HG02852 (cell line): ENCODE data around the gene FBXW10B.
"Not testable (repeated sequence)": the region's sequence is repeated elsewhere in the genome, so short reads cannot be mapped to it uniquely, and the experiment has no call there.

Experiments used
- ATAC-seq: cut with Tn5 transposase; IDR thresholded peaks from one replicate; pipeline ENCODE4 v1.9.1; 2021; ENCODE audit warnings: mild to moderate bottlenecking, moderate library complexity; ENCODE audit not compliant: unreplicated experiment

The FBXW10B gene

DNA sequence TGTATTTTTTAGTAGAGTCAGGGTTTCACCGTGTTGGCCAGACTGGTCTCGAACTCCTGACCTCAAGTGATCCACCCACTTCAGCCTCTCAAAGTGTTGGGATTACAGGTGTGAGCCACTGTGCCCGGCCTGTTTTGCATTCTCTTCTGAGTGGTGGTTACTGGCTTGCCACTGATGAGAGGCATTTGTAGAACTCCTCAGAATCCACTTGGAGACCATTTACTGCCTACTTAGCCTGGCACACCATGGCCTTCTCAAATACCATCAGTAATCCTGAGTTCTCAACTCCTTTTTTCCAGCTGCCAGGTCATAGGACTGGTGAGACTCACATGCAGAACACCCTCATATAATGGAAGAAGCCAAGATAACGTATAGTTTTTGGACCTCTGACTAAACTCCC is 22.5 kb upstream of the FBXW10B start:
- ATAC-seq: not testable (repeated sequence)

DNA sequence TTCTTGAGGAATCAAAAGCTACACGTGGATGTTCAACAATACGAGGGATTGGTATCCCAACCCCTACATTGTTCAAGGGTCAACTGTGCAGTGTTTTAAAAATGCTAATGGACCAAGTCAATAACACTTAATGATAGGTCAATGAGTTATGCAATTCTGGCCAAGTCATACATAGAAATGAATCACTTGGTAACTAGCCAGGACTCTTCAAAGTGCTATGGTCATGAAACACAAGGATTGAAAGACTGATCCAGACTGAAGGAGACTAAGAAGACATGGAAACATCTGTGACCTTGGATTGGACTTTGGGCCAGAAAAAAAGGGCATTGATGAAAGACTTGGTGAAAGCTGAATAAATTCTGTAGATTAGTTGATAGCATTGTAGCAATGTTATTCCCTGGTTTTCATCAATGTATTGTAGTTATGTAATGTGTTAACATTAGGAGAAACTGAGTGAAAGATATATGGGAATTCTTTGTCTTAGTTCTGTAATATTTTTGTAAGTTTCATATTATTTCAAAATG is 11.5 kb upstream of the FBXW10B start:
- not testable (repeated sequence) for ATAC-seq

DNA sequence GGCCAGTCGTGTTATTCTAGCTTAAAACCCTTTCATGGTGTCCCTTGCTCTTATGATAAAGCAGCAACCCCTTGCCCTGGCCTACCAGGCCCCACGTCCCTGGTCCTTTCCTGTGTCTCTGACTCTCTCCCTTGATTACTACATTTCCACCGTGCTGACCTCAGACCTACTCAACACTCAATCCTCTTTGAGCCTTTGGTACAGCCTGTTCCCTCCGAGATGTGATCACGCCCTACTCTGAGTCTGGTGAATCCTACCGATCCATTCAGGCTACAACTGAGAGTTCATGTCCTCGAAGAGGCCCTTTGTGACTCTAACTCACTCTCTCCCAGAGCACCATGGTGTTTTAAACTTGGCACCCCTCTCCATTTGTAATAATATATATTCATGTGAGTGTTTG is 10.5 kb upstream of the FBXW10B start:
- not testable (repeated sequence) for ATAC-seq

DNA sequence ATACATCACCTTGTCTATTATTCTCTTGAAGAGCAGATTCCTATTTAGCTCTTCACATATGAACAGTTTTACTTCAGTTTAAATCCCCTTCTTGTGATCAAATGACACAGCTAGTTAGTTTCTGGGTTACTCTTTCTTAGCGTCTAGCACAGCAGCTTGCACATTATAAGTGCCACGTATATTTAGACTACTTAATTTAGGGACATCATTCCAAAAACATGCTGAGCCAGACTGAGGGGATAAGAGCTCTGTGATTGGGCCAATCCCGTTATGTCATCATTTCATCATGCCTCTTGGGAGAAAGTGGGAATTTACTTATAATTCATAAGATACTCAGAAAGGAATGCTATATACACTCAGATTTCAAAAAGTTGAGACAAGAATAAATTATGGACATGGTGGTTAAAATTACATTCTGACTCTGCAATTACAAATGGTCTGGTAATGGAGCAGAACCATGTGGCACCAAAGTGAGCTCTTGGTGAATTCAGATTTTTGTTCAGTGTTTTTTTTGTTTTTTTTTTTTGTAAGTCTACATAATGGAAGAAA is 4.2 kb upstream of the FBXW10B start:
- not testable (repeated sequence) for ATAC-seq

DNA sequence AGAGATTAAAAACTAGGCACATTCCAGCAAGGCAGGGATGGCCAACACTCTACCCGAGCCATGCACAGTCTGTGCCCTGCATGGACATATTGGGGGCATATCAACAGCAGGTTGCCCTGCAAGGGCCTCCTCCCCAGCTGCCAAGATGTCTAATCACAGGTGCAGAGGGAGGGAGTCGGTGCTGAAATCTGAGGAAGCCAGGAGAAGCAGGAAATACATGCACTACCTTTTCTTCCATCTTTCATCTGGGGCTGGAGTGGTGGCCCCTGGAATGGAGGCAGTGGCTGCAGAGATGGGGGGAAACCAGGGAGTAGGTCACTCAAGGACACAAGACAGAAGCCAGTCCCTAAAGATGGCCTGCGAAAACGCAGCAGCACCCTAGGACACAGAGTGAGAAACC is 3.8 kb upstream of the FBXW10B start:
- ATAC-seq: not testable (repeated sequence)

DNA sequence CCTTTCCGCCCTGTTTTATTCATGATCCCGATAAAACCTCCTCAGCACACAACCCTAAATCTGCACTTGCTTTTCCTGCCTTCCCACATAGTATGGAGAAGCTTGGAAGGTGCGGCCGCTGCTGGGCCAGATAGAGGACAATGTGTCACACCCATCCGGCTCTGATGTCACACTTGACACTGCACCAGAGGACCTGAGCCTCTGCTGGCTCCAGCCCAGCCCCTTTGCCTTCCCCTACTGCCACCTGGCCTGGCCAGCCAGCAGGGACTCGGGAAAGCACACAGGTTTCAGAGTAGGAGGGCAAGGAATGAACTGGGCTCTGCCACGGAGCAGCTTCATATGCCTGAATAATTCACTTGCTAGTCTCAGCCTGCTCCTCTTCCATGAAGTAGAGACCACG is 2.6 kb upstream of the FBXW10B start:
- ATAC-seq: not testable (repeated sequence)

DNA sequence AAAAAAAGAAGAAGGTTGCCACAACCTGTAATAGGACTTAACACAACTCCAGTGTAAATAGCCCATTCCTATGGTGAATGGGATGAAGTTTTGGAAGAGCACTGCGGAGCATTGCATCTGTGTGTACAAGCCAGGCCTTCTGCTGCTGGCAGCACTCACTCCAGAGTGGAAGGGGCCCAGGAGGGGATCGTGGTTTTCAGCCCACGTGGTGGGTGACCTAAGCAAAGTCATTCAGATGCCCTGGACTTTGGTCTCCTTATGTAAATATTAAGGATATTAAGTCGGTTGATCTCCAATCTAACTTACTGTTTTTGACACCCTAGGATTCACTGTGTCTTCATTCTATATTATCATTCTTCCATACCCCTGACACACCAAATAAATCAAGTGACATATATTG is 2.7 kb downstream of the FBXW10B start:
- ATAC-seq: not testable (repeated sequence)

DNA sequence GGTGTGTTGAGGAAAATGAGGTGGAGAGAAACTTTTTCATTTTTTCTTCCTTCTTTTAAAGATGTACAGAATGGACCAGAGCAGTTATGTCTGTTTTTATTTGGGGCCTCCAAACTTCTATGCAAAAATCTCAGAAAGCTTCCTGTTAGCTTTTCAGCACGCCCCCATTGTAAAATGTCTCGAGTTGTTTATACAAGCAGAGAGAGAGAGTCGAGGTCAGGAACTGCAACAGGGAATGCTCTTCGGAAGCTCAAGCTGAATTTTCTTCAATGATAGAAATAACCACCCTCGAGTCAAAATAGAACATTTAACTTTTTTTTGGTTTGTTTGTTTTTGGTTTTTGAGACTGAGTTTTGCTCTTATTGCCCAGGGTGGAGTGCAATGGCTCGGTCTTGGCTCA is 3.7 kb downstream of the FBXW10B start:
- ATAC-seq: not testable (repeated sequence)

DNA sequence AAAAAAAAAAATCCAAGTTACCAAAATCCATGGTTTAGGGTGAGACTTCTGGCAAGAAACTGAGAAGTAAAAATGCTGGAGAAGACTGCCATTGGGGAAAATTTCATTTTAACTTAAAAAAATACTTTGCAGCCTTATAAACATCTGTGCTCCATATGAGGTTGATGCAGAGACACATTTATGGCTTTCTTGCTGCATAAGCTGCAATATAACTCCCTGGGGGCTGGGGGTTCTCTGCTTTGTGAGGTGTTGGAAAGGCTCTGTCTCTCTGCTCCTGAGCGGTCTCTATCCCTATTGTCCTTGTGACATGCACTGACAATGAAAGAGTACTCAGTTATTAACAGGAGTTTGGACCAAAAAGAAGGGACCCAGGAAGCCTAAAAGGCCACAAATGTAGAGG is 6.4 kb downstream of the FBXW10B start:
- ATAC-seq: not testable (repeated sequence)

DNA sequence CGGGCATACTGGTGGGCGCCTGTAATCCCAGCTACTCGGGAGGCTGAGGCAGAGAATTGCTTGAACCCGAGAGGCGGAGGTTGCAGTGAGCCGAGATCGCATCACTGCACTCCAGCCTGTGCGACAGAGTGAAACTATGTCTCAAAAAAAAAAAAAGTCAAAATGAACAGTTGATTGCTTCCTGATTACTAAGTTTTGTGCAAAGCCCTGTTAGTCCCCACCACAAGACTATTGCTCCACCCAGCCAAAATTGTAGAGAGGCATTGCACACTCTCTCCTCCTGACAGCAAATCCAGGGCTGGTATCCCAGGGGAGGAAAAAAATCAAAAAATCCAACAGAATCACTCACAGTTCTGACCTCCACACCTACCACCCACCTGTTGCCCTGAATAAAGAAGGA is 26.5 kb downstream of the FBXW10B start:
- ATAC-seq: not testable (repeated sequence)

DNA sequence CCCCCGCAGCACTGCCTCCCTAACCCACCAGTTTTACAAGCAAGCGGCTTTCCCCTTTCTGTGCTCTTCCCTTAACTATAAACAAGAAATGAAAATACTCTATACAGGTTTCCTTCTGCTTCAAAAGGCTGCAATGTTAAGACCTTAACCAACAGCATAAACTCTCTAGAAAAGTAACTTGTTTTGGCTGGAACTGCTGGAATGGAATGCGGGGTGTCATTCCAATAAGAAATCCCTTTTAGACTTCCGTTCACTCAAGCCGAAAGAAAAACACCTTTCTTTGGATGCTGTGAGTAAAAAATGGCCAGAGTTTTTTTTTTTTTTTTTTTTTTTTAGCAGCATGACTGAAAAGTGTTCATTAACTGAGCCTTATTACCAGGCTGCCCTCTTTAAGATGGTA is 27.5 kb downstream of the FBXW10B start:
- not testable (repeated sequence) for ATAC-seq

DNA sequence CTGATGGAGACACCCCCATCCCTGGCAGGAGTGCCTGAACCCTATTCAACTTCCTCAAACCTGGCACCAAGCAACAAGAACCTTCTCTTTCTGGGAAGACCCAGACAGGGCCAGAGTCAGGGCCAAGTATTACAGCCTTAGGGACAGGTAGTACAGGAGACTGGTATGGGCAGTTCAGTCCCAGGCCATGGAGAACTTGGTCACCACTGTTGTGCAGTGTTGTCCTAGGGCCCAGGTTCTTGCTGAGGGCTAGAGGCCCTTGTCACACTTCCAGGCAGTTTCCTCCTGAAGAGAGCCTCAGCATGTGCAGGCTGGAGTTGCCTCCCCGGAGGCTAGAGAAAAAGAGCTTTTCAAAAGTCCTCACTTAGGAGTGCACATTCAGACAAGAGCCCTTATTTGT is 28.7 kb downstream of the FBXW10B start:
- not testable (repeated sequence) for ATAC-seq

DNA sequence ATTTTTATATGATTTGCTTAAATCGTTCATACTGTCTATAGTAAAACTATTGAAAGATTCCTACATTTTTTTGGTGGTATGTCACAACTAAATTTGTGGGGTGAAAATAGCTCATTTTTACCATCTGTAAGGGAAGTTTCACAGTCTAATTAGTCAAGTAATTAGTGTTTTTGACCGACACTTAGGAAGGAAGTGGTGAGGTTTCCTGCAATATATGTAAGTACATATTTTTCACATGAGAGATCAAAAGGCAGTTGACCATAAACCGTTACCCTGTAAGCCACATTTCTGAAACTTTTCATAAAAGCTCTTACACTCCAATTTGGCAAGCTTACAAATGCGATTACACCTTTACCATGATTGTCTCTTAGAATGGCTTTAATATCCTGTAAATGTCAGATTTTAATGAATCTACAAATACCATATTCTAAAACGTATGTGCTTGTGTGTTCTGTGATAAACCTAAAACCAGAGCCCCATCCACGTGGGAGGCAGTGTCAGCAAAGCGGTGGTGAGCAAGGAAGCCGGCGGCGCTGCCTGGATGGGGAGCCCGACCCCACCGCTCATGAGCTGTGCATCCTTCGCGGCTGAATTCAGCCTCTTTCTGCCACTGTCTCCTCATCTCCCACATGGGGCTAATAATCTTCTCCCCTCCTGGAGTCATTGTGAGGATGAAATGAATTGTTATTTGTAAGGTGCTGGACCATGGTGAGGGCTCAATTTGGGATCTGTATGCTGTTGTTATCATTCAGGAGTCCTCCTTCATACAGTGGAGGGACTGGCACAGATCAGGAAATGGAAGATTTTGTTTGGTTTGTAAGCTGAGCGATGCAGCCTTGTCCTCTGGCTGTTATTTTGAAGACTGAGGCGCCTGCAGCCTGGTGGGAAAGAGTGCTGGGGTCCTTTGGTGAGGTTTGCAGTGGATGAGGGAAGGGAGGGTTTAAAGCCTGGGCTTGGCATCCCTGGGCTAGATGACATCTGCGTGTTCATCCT is 29.7 kb downstream of the FBXW10B start:
- ATAC-seq: peak; percentile 84

DNA sequence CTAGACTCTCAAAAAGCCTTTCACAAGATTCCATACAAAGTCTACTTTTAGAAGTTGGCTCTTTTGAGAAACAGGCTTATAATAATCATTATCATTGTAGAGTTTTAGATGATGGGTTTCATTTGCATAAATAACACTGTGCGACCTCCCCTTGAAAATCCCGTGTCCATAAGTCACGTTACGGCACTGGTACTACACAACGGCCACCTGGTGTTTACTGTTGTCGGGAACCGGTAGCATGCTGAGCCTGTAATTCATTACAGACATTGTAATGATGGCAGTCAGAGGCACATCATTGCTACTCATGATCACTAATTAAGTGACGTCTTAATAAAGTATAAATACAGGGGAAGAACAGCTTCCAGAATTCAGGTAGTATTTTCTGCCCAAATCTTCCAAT is 31.5 kb downstream of the FBXW10B start:
- not testable (repeated sequence) for ATAC-seq

DNA sequence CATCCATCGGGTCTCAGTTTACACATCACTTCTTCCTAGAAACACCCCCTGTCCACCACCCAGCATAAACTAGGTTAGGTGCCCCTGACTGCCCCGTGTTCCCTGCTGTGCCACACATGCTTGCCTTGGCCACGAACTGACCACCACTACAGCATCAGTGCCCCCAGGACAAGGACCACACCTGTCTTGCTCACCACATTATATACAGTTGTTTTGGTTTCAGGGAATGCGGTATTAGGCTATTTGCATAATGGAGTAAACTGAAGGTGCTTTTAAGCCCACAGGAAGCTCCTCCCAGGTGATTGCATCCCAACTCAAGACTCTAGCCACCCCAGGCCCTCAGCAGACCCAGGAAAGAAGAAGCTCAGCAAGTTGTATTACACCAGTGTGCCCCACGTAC is 36.2 kb downstream of the FBXW10B start:
- not testable (repeated sequence) for ATAC-seq

DNA sequence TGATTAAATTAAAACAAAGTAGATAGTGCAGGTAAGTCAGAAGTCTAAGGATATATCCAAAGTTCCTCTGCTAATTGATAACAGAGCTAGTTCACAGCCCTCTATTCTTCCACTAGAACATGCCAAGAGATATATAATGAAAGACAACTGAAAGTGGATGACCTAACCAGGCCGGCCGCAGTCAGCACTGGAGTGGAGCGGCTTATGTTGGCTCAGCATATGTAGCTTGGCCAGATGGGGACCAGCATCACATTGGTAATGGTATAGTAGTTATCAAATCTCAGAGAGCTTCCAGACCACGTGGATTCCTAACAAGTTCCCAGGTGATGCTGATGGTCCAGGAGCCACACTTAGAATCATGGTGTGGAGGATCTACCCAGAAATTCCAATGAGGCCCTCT is 38.0 kb downstream of the FBXW10B start:
- ATAC-seq: not testable (repeated sequence)

DNA sequence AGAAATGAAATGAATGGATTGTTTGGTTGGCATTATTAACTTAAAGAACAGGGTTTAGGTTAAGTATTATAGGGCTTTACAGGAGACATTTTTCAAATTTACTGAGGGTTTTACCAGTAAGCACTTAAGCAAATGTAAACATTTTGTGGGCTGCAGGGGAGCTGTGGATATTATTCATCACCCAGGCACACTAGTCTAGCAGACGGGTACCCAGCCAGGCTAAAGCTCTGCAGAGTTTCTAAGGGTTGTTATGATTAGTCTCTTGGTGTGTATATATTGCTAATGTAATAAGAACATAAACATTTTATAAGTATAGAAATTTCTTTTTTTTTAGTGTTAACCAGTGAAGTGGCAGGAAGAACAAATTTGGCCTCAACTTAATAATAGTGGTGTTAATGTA is 42.7 kb downstream of the FBXW10B start:
- not testable (repeated sequence) for ATAC-seq

DNA sequence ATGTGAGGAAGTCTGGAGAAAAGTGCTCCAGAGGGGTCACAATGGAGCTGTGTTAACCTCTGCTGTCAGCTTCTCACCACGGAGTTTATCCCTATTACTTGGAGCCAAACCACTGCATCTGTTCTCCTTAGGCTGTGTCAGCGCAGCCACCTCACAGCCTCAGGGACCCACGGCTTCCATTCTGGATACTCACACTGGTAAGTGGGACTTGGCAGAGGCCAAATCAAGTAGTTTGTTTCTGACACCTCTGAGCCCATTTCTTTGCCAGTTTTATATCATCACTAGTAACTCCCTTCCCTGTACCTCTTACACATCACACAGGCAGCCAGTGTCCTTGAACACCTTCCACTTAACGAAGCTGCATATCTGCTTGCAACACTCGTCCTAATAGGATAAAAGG is 44.8 kb downstream of the FBXW10B start:
- not testable (repeated sequence) for ATAC-seq

DNA sequence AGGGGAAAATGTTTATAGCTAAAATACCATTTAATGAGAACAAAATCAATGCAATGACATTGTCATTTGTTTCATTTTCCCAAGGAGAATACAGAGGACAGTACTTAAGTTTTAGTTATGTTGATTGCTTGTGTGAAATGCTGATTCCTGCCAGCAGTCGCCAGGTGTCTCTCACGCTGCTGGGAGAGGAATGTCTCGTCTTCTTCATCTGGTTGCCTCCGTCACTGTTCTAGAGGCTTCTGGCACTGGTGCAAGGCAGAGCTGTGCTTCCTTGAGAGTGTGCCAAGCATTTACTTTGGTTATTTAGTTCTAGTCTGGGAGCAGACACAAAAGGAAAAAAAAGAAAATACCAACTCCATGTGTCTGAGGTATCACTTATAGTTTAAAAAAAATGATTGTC is 45.6 kb downstream of the FBXW10B start:
- not testable (repeated sequence) for ATAC-seq
